Endodermal cell (in vitro differentiated cells): Measurements from ENCODE around the gene PRMT7. TPM values are rescaled to one million over a fixed set of nuclear protein-coding genes. Genes with fewer than 3 reads are reported as not detected.

Source experiments
- DNase-seq: peaks from one replicate; pipeline ENCODE4 v3.0.0-alpha.2; 2017
- H3K27ac ChIP-seq: 2 replicates; pipeline ENCODE4 v1.5.1; 2013; ENCODE audit warnings: mild to moderate bottlenecking, low read depth, low read length, moderate library complexity
- H3K27me3 ChIP-seq: 2 replicates; pipeline ENCODE4 v1.6.1; 2013; ENCODE audit warnings: mild to moderate bottlenecking, low read length, moderate library complexity; ENCODE audit not compliant: insufficient read depth, control insufficient read depth, poor library complexity, severe bottlenecking
- H3K36me3 ChIP-seq: 2 replicates; pipeline ENCODE4 v1.7.0; 2013; ENCODE audit warnings: mild to moderate bottlenecking, low read length, moderate library complexity; ENCODE audit not compliant: control insufficient read depth, insufficient read depth
- H3K4me1 ChIP-seq: one replicate; pipeline ENCODE4 v1.7.0; 2013; ENCODE audit warnings: low read length; ENCODE audit not compliant: control insufficient read depth, insufficient read depth
- H3K4me3 ChIP-seq: 2 replicates; pipeline ENCODE4 v1.5.1; 2013; ENCODE audit warnings: mild to moderate bottlenecking, low read length, moderate library complexity
- H3K9ac ChIP-seq: 2 replicates; pipeline ENCODE4 v1.6.1; 2013; ENCODE audit warnings: mild to moderate bottlenecking, low read length, moderate library complexity; ENCODE audit not compliant: poor library complexity, severe bottlenecking; ENCODE audit errors: extremely low read depth
- H3K9me3 ChIP-seq: 2 replicates; pipeline ENCODE4 v1.6.1; 2013; ENCODE audit warnings: mild to moderate bottlenecking, low read length, moderate library complexity; ENCODE audit not compliant: control insufficient read depth
- H3K27ac Mint-ChIP-seq: 2 replicates; pipeline ENCODE4 v1.8.0; 2020; ENCODE audit warnings: mixed read lengths
- H3K27me3 Mint-ChIP-seq: 2 replicates; pipeline ENCODE4 v1.8.0; 2021; ENCODE audit warnings: mild to moderate bottlenecking, mixed read lengths; ENCODE audit not compliant: insufficient read depth
- H3K36me3 Mint-ChIP-seq: 2 replicates; pipeline ENCODE4 v1.8.0; 2020; ENCODE audit warnings: low read depth, mixed read lengths
- H3K4me1 Mint-ChIP-seq: 2 replicates; pipeline ENCODE4 v1.8.0; 2020; ENCODE audit warnings: mixed read lengths
- H3K4me3 Mint-ChIP-seq: 2 replicates; pipeline ENCODE4 v1.8.0; 2020; ENCODE audit warnings: mild to moderate bottlenecking, moderate library complexity, mixed read lengths
- H3K9me3 Mint-ChIP-seq: 2 replicates; pipeline ENCODE4 v1.8.0; 2020; ENCODE audit warnings: mild to moderate bottlenecking, mixed read lengths
- CTCF ChIP-seq: fragments of 200-600 bp; sonication (generic); conservative IDR thresholded peaks from 2 replicates; pipeline ENCODE4 v1.5.0; 2021; ENCODE audit warnings: antibody characterized with exemption, mild to moderate bottlenecking
- WGBS, 2 experiments: methylation state at CpG; one replicate each; pipeline versions ENCODE4 v1.1.5 to v1.1.7; 2013; ENCODE audit warnings: missing lambda C conversion rate in 2 of 2, mixed read lengths in 1 of 2; ENCODE audit not compliant: insufficient coverage in 1 of 2, insufficient read length in 1 of 2; 5-methylcytosine and 5-hydroxymethylcytosine counted together
- total RNA-seq, 2 donors: library from RNA; stranded (reverse); fragmentation: NEBNext Ultra II Directional in 1 of 2; extraction: Animal tissue kit (Norgen Biotek cat#: 25700) in 1 of 2; gene quantifications; 2 replicates in 1 of 2; 3 replicates in 1 of 2; pipeline ENCODE4 v1.2.1, GENCODE V29; 2021

The PRMT7 gene
- total RNA-seq, 2 donors from 2014 or later: 63.9 to 68.5 TPM

- peak overlapping the region; percentile 18 for H3K27ac Mint-ChIP-seq
- H3K4me1 ChIP-seq: no peaks in the 10 kb centered on the region
- peaks cover 84% of the 10 kb centered on the region for H3K36me3 ChIP-seq
- WGBS, 2 experiments: 83 to 86% methylated on average over 3 to 4 of the region's 4 CpGs
- DNase-seq: peak; percentile 55
- H3K9ac ChIP-seq: no peak overlapping the region
- no peaks in the 10 kb centered on the region for H3K9me3 ChIP-seq
- H3K27me3 Mint-ChIP-seq: no peaks in the 10 kb centered on the region
- no peaks in the 10 kb centered on the region for H3K27me3 ChIP-seq
- no peak for TF ChIP-seq CTCF
- H3K4me3 Mint-ChIP-seq: no peak overlapping the region
- no peak overlapping the region for H3K27ac ChIP-seq
- H3K36me3 Mint-ChIP-seq: peaks cover 45% of the 10 kb centered on the region
- peaks cover 17% of the 10 kb centered on the region for H3K4me1 Mint-ChIP-seq
- no peaks in the 10 kb centered on the region for H3K9me3 Mint-ChIP-seq
- H3K4me3 ChIP-seq: no peak overlapping the region
Observed at GRCh38 chr16:68289621-68290329, 21.0 kb upstream of the PRMT7 start.

- peaks cover 47% of the 10 kb centered on the region for H3K36me3 Mint-ChIP-seq
- Histone ChIP-seq H3K9ac (no peak overlapping the region), H3K36me3 (peaks cover 85% of the 10 kb centered on the region), H3K9me3 (no peaks in the 10 kb centered on the region), H3K4me3 (no peak overlapping the region), H3K4me1 (no peaks in the 10 kb centered on the region), H3K27me3 (no peaks in the 10 kb centered on the region), H3K27ac (no peak overlapping the region)
- peaks cover 17% of the 10 kb centered on the region for H3K4me1 Mint-ChIP-seq
- H3K27ac Mint-ChIP-seq: no peak overlapping the region
- DNase-seq: no peak
- no peaks in the 10 kb centered on the region for H3K9me3 Mint-ChIP-seq
- 80 to 90% methylated on average over 1 to 5 of the region's 6 CpGs for WGBS, 2 experiments
- TF ChIP-seq CTCF: no peak
- H3K27me3 Mint-ChIP-seq: no peaks in the 10 kb centered on the region
- no peak overlapping the region for H3K4me3 Mint-ChIP-seq
Observed at GRCh38 chr16:68290450-68290849, 20.4 kb upstream of the PRMT7 start.

- Histone ChIP-seq H3K4me1 (no peaks in the 10 kb centered on the region), H3K9me3 (no peaks in the 10 kb centered on the region), H3K27me3 (no peaks in the 10 kb centered on the region), H3K4me3 (no peak overlapping the region), H3K27ac (no peak overlapping the region), H3K36me3 (peaks cover 86% of the 10 kb centered on the region), H3K9ac (no peak overlapping the region)
- no peak for TF ChIP-seq CTCF
- Mint-ChIP-seq H3K36me3 (peaks cover 45% of the 10 kb centered on the region), H3K9me3 (no peaks in the 10 kb centered on the region), H3K4me1 (peaks cover 19% of the 10 kb centered on the region), H3K4me3 (no peak overlapping the region), H3K27ac (no peak overlapping the region), H3K27me3 (no peaks in the 10 kb centered on the region)
- no peak for DNase-seq
- WGBS, 2 experiments: 87% methylated on average over 3 to 4 of the region's 4 CpGs
Observed at GRCh38 chr16:68291227-68291626, 19.6 kb upstream of the PRMT7 start.
